SIG-M5 treated with dmso at 0.1 percent for 504 hours (cell line): ENCODE measurements around the gene TAGAP.

Experiments
- DNase-seq: peaks from one replicate; lab custom pipeline; 2025; ENCODE audit not compliant: unreplicated experiment; lab: John Stamatoyannopoulos, UW

Gene TAGAP

DNA sequence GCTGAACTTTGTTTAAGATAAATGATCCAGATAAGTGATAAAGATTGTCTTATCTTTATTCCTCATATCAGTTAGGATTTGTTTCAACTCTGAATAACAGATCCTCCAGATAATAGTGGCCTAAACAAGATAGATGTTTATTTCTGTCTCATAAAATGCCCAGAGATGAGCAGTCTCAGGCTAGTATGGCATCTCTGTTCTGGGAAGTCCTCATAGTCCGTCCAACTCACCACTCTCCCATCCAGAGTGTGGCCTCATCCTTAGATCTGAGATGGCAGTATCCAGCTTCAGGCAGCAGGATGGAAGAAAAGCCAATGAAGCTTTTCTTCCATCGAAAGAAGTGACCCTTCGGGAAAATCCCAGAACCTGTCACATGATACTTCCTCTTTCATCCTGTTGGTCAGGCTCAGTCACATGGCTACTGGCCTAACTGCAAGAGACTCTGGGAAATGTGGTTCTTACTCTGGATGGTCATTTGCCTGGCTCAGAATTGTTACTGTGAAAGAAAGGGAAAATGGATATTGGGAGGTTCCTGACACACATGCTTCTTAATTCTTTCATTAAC is 29.4 kb upstream of the TAGAP start:
- DNase-seq, result no peak

DNA sequence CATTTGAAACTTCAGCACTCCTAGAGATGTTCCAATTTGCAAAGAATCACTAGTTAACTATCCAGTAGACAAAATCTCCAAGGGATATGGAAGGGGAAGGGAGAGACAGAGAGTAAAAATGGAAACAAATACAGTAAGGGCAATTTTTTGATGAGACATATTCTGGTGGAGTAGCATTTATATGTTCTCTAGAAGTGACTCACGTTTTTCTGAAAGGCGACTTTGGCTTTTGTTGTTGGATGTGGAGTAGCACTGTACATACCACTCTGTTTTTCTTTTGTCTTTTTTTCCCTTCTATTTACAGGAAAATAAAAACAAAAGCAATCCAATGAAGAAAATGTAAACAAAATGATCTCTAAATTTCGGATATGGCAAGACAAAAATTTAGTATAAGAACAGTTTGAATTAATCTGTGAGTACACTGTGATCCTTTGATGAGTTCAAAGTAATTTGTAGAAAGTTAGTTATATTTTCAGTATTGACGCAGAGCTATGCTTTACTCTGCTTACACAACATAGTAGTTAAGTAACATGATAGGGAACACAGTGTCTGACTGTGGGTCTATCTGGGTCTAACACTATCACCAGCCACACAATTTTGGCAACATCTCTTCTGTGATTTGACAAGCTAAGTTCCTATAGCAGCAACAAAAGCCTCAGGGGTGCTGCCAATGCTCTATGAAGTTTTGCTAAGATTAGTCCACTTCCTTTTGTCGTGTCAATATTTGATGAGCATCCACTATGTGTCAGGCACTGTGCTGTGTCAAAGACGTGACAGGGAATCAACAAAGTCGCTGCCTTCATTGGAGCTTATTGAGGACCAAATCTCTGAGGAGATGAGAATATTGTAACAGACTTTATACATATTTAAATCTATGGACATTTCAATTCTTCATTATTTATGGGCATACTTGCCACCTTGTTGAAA is 27.3 kb upstream of the TAGAP start:
- DNase-seq, result no peak

DNA sequence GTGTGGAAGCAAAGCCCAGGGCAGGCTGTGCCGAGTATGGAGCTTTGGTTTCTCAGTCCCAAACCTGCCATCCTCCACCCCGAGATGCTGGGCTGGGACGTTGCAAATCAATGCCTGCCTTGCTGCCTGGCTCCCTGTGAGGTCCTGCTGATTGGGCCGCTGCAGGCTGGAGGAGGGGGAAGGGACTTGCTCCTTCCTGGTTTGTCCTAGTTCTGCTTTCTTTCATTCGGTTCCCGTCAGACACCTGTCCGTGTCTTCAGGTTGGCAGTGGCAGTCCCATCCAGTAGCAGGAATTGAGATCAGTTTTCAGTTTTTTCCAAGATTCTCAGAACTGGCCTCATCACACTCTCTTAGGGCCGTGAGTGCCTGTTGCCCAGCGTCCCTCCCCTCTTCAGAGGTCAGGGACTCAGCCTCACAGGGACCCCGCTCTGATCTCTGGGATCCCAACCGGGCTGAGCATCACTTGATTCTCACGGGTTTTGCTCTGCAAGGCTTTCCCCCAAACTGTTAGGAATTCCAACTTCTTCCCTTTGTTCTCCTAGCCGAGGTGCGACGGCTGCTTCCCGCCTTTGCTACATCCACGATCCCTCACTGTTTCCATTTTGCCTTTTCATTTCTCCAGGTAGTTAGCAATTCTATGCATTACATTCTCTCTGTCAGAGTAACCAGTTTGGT is 24.2 kb upstream of the TAGAP start:
- no peak for DNase-seq

- DNase-seq, result no peak
Measured at GRCh38 chr6:159067334-159067733, 22.5 kb upstream of the TAGAP start.

DNA sequence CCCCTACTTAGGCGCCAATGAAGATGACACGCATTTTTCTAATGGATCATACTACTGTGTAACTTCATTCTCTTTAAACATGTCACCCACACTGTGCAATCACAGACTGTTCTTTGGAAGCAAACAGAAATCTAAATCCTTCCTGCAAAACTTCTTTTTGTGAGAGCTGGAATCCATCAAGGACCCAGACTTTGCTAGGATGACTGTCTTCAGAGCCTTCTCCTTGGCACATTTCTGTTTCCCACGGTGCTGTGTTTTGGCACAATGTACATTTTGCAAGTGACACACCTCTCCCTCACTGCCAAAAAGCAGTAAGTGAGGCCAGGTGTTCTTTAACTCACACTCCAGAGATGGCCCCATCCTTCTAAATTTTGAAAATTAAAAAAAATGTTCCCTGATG is 21.7 kb upstream of the TAGAP start:
- no peak for DNase-seq

- no peak for DNase-seq
Measured at GRCh38 chr6:159065759-159066329, 21.1 kb upstream of the TAGAP start.

- DNase-seq, result no peak
Measured at GRCh38 chr6:159065091-159065490, 20.3 kb upstream of the TAGAP start.

DNA sequence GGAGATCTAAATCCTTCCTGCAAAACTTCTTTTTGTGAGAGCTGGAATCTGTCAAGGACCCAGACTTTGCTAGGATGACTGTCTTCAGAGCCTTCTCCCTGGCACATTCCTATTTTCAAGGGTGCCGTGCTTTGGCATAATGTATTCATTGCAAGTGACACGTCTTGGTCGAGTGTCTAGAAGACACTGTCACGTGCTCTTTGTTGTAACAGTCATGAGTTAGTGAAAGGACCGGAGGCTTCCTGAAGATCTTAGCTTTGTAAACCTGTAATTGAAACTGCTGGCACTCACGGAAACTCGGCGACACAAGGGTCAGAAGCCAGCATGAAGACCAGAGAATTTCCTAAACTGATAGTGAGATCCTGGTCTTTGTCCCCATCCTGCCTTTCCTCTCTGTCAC is 19.7 kb upstream of the TAGAP start:
- DNase-seq, result no peak

DNA sequence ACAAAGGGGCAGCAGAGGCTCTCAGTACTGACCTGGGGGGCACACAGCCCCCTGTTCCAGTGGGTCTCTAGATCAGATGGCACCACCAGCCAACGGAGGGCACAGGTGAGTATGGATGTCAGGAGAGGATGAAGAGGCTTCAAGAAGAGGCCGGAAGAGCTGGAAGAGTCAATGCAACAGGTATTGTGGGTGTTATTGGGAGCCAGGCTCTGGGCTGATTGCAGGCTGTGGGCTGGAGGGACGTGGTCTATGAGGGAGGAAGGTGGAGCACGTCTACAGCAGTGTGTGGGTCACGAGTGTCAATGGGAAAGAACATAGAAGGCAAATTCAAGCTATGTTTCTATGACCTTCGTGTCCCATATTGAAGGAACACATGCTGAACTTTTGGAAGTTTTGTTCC is 18.8 kb upstream of the TAGAP start:
- no peak for DNase-seq

DNA sequence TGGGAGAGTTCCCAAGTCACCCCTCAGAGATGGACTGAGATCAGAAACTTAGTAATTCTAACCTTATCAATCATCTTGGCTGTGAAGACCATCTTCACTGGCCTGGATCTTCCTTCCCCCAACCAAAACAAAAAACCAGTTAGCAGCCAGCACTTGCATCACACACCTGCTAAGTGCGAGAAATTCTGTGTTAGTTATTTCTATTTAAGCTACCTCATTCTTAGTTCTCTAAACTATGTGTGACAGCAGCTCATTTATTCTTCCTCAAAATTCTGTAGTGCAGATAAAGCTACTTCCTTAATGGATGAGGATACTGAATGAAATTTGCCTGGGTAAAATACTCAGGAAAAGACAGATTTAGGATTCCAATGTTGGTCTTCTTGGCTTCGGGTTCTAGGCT is 18.2 kb upstream of the TAGAP start:
- peak; percentile 50 for DNase-seq

DNA sequence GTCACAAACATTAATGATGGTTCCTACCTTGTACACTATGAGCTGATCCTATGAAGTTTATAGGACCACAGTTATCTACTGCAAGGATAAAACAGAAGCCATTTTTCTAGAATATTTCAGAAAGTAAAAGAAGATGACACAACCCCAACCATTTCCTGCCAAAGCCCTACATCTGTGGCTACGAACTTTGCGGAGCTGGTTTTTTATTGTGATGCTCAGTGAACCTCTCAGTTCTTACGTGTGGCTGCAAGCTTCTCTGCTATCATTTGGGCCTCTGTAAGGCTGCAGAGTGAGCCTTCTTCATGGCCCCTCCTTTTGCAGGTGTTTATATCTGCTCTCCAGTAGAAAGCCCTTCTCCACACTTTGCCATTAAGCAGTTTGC is 17.8 kb upstream of the TAGAP start:
- peak; percentile 51 for DNase-seq

DNA sequence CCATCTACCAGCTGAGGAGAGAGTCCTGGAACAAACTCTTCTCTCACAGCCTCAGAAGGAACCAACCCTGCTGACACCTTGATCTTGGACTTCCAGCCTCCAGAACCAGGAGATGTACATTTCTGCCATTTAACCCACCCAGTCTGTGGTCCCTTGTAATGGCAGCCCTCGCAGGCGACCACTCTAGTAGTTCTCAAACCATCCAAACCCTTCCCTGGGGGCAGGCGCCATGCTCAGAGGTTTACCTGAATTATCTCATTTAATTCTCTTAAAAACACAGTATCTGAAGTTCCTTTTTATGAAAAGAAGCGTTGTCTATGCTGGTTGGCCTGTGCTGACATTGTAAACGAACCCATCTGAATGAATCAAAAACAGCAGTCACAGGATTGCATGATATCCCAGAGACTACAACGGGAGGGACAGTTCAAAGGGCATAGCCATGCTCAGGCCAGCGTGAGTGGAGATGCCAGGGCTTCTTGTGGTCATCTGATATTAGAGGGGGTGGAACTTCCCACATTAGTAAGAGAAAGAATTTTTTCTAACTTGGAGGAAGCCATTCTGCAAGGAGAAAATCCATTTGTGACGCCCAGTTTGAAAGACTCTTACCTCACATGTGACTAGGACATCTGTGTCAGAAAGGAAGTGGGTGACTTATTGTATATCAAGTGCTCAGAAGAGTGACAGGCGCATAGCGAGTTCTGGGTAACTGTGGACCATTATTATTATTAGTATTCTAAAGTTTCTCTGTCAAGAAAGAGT is 17.2 kb upstream of the TAGAP start:
- peak; percentile 72 for DNase-seq

DNA sequence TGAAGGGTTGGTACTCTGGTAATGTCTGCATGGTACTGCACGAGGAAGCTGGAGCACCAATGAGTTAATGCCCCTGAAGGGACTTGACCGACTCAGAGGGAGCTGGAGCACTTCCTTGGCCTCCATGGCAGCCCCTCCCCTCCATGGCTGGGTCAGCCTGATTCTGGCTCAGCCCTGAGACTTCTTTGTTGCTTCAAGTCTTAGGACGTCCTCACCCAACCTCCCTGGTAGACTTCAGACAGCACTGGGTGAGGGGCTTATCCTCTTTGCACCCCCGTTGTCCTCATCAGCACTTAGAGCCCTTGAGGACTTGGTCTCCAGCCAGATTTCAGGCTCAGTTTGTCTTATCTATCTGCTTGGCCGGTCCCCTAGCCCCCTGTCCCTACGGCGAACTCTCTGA is 16.4 kb upstream of the TAGAP start:
- DNase-seq, result no peak

GRCh38 chr6:159059885-159060506 is 15.2 kb upstream of the TAGAP start:
- no peak for DNase-seq

DNA sequence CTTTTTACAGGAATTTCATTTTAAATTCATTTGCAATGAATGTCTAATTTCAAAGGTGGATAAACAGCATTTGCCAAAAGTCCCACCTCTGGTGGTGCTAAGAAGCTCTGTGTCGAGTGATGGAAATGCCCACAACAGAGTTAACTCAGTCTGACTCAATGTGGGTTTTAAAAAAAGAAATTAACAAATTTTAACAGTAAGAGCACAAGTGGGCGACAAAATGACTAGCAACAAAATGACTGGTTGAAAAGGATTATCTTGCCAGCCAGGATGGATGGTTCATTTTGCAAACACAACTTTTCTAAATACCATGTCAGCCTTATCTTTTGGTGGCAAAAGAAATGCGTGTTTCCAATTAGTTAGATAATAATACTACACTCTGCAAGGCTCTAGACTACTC is 14.3 kb upstream of the TAGAP start:
- DNase-seq, result no peak

- DNase-seq, result no peak
Measured at GRCh38 chr6:159056899-159057298, 12.1 kb upstream of the TAGAP start.

DNA sequence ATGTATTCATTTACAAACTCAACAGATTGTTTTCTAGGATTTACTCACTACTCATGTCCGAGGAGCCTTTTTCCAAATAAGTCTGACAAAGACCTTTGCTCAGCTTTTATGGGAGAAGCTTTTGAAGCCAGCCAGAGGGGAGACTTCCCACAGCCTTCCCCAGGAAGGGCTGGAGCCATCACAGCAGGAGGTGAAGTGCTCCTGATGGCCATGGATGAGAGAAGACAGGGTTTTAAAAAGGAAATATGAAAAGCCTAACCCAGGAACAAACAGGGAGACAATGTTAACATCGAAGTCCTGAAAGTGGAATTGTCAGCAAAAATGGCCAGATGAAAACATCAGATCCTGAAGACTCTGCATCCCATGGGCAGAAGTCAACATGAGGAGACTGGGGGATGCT is 11.6 kb upstream of the TAGAP start:
- DNase-seq, result no peak

DNA sequence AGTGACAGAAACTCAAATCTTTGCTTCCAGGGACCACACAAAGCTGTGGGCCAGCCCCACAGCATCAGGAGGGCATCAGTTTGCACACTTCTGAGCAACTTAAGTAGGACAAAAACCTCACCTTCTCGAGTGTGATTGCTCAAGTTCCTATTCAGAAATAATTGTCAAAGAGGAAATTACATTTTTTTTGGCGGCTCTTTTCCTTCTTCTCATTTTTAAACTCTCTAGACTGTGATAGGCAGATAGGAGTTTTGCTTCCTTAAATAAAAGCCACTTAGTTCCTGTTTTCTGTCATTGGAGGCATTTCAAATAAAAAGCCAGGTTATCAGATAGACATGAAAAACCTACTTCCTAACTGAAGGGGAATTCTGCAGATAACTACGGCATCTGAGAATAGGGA is 11.2 kb upstream of the TAGAP start:
- peak; percentile 98 for DNase-seq

GRCh38 chr6:159053781-159054398 is 9.1 kb upstream of the TAGAP start:
- peak; percentile 8 for DNase-seq

DNA sequence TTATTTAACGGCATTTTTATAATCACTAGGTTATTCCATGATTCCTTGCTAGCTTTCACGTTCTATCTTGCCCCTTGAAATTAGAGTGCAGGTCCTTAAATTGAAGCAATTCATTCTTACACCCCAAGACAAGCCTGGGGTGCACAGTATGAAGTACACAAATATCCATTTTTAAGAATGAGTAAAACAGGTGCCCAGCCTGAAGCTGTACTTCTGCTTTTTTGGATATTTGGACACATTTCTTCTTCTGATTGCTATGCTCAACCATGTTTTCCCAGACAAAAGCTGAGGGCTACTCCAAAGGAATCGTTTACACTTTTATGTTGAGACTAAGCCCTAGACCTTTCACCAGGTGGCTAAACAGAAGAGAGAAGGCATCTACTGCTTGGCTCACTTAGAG is 7.9 kb upstream of the TAGAP start:
- DNase-seq, result no peak
